HepG2 (cell line): ENCODE data around the gene TRMT1. TPM values are rescaled to one million over a fixed set of nuclear protein-coding genes. Genes with fewer than 3 reads are reported as not detected.

Source experiments
- CCAR2 ChIP-seq: fragments of 200-400 bp; formaldehyde crosslinking; optimal IDR thresholded peaks from 2 replicates; pipeline ENCODE3; 2018; ENCODE audit warnings: low read depth, mild to moderate bottlenecking, low read length, moderate library complexity
- CCDC6 ChIP-seq: sonication (generic); formaldehyde crosslinking; IDR thresholded peaks from 2 replicates; pipeline ENCODE4 v1.8.1; 2022; ENCODE audit warnings: mild to moderate bottlenecking, missing genetic modification reagents, moderate library complexity
- CREB1 ChIP-seq, 2 experiments: fragments of 450-650 bp in 1 of 2; IDR thresholded peaks; 2 replicates each; pipeline ENCODE4 v1.6.1; 2016 to 2017; ENCODE audit warnings: control low read depth in 1 of 2, mild to moderate bottlenecking in 1 of 2, missing compliant biosample characterization in 1 of 2, missing genetic modification characterization in 1 of 2
- DPF2 ChIP-seq: sonication (generic); formaldehyde crosslinking; IDR thresholded peaks from 2 replicates; pipeline ENCODE4 v1.4.0; 2020; ENCODE audit warnings: mild to moderate bottlenecking, low read depth, missing genetic modification reagents, borderline replicate concordance
- E2F1 ChIP-seq: sonication (generic); formaldehyde crosslinking; IDR thresholded peaks from 2 replicates; pipeline ENCODE4 v1.5.0; 2020; ENCODE audit warnings: missing genetic modification reagents
- FOXO1 ChIP-seq: sonication (generic); formaldehyde crosslinking; IDR thresholded peaks from 2 replicates; pipeline ENCODE4 v1.4.0; 2020; ENCODE audit warnings: missing genetic modification reagents
- GFI1 ChIP-seq: sonication (generic); formaldehyde crosslinking; IDR thresholded peaks from 2 replicates; pipeline ENCODE4 v1.5.0; 2020; ENCODE audit warnings: missing genetic modification reagents, mild to moderate bottlenecking, borderline replicate concordance
- KDM3A ChIP-seq: IDR thresholded peaks from 2 replicates; pipeline ENCODE4 v1.6.1; 2018; ENCODE audit warnings: low read depth, missing compliant biosample characterization
- RNF219 ChIP-seq: sonication (generic); formaldehyde crosslinking; IDR thresholded peaks from 2 replicates; pipeline ENCODE4 v1.5.0; 2020; ENCODE audit warnings: mild to moderate bottlenecking, missing genetic modification reagents
- ZNF251 ChIP-seq: sonication (generic); formaldehyde crosslinking; IDR thresholded peaks from 2 replicates; pipeline ENCODE4 v1.9.0; 2021; ENCODE audit warnings: mild to moderate bottlenecking, missing genetic modification reagents
- ZNF337 ChIP-seq: sonication (generic); formaldehyde crosslinking; IDR thresholded peaks from 2 replicates; pipeline ENCODE4 v1.5.1; 2020; ENCODE audit warnings: missing genetic modification reagents, low read depth, mild to moderate bottlenecking, borderline replicate concordance
- ZNF577 ChIP-seq: sonication (generic); formaldehyde crosslinking; IDR thresholded peaks from 2 replicates; pipeline ENCODE4 v1.4.0; 2020; ENCODE audit warnings: mild to moderate bottlenecking, low read depth, missing genetic modification reagents, borderline replicate concordance
- polyA plus RNA-seq, 8 experiments: library from polyadenylated mRNA; depleted of rRNA in 3 of 8; stranded (reverse) in 7 of 8; unstranded in 1 of 8; fragments of >200 nt; fragmentation: Illumina TruSeq in 4 of 8; extraction: Trizol in 4 of 8; gene quantifications; 2 replicates each; pipeline versions ENCODE4 v1.2.1 to v1.2.3, GENCODE V29; 2011 to 2016; ENCODE audit warnings: low read depth in 4 of 8, missing spikeins in 1 of 8, mixed read lengths in 1 of 8; ENCODE audit not compliant: insufficient read depth in 1 of 8
- total RNA-seq, 5 experiments: library from RNA; depleted of rRNA; stranded (reverse); fragments of >200 nt; fragmentation: Illumina TruSeq; extraction: Trizol; gene quantifications; 2 replicates each; pipeline ENCODE4 v1.2.3, GENCODE V29; 2016; ENCODE audit warnings: low read depth in 1 of 5
- TF ChIP-seq, protein P1 (sequence below): sonication (generic); formaldehyde crosslinking; IDR thresholded peaks from 2 replicates; pipeline ENCODE4 v1.4.0; 2020; ENCODE audit warnings: missing genetic modification reagents
- TF ChIP-seq, protein P2 (sequence below): sonication (generic); formaldehyde crosslinking; IDR thresholded peaks from 2 replicates; pipeline ENCODE4 v1.4.0; 2020; ENCODE audit warnings: missing genetic modification reagents
- TF ChIP-seq, protein P3 (sequence below): sonication (generic); formaldehyde crosslinking; IDR thresholded peaks from 2 replicates; pipeline ENCODE4 v1.4.0; 2020; ENCODE audit warnings: missing genetic modification reagents, borderline replicate concordance

Gene TRMT1
- total and polyA plus RNA-seq, 2 of the 13 experiments (the other 11 are each of a cell fraction or from before 2014, with no cell fraction given), result 35.5 to 44.1 TPM

- TF ChIP-seq ZNF251 (CRISPR knock-in tag) (no peak), E2F1 (CRISPR knock-in tag) (peak; percentile 70), GFI1 (CRISPR knock-in tag) (no peak), RNF219 (CRISPR knock-in tag) (no peak), CCDC6 (no peak; the same call in 1 of the 2 replicates), ZNF577 (CRISPR knock-in tag) (no peak), DPF2 (CRISPR knock-in tag) (no peak), CREB1 (IDR thresholded peaks at IDR 0.05) (peak; percentile 100), CREB1 (CRISPR knock-in tag; IDR thresholded peaks at IDR 0.05) (peak; percentile 96), CCAR2 (no peak), ZNF337 (CRISPR knock-in tag) (no peak), KDM3A (CRISPR knock-in tag) (0 out of 2 replicates have a peak, but pooled peaks have one; percentile 19), FOXO1 (CRISPR knock-in tag) (0 out of 2 replicates have a peak, but pooled peaks have one; percentile 26)
- TF ChIP-seq, protein P1, sequence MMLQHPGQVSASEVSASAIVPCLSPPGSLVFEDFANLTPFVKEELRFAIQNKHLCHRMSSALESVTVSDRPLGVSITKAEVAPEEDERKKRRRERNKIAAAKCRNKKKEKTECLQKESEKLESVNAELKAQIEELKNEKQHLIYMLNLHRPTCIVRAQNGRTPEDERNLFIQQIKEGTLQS (CRISPR knock-in tag), result peak; percentile 37; the same call in 1 of the 2 replicates
- TF ChIP-seq, protein P2, sequence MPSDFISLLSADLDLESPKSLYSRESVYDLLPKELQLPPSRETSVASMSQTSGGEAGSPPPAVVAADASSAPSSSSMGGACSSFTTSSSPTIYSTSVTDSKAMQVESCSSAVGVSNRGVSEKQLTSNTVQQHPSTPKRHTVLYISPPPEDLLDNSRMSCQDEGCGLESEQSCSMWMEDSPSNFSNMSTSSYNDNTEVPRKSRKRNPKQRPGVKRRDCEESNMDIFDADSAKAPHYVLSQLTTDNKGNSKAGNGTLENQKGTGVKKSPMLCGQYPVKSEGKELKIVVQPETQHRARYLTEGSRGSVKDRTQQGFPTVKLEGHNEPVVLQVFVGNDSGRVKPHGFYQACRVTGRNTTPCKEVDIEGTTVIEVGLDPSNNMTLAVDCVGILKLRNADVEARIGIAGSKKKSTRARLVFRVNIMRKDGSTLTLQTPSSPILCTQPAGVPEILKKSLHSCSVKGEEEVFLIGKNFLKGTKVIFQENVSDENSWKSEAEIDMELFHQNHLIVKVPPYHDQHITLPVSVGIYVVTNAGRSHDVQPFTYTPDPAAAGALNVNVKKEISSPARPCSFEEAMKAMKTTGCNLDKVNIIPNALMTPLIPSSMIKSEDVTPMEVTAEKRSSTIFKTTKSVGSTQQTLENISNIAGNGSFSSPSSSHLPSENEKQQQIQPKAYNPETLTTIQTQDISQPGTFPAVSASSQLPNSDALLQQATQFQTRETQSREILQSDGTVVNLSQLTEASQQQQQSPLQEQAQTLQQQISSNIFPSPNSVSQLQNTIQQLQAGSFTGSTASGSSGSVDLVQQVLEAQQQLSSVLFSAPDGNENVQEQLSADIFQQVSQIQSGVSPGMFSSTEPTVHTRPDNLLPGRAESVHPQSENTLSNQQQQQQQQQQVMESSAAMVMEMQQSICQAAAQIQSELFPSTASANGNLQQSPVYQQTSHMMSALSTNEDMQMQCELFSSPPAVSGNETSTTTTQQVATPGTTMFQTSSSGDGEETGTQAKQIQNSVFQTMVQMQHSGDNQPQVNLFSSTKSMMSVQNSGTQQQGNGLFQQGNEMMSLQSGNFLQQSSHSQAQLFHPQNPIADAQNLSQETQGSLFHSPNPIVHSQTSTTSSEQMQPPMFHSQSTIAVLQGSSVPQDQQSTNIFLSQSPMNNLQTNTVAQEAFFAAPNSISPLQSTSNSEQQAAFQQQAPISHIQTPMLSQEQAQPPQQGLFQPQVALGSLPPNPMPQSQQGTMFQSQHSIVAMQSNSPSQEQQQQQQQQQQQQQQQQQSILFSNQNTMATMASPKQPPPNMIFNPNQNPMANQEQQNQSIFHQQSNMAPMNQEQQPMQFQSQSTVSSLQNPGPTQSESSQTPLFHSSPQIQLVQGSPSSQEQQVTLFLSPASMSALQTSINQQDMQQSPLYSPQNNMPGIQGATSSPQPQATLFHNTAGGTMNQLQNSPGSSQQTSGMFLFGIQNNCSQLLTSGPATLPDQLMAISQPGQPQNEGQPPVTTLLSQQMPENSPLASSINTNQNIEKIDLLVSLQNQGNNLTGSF (CRISPR knock-in tag), result 0 out of 2 replicates have a peak, but pooled peaks have one; percentile 70
- TF ChIP-seq, protein P3, sequence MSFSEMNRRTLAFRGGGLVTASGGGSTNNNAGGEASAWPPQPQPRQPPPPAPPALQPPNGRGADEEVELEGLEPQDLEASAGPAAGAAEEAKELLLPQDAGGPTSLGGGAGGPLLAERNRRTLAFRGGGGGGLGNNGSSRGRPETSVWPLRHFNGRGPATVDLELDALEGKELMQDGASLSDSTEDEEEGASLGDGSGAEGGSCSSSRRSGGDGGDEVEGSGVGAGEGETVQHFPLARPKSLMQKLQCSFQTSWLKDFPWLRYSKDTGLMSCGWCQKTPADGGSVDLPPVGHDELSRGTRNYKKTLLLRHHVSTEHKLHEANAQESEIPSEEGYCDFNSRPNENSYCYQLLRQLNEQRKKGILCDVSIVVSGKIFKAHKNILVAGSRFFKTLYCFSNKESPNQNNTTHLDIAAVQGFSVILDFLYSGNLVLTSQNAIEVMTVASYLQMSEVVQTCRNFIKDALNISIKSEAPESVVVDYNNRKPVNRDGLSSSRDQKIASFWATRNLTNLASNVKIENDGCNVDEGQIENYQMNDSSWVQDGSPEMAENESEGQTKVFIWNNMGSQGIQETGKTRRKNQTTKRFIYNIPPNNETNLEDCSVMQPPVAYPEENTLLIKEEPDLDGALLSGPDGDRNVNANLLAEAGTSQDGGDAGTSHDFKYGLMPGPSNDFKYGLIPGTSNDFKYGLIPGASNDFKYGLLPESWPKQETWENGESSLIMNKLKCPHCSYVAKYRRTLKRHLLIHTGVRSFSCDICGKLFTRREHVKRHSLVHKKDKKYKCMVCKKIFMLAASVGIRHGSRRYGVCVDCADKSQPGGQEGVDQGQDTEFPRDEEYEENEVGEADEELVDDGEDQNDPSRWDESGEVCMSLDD (CRISPR knock-in tag), result peak; percentile 46; the same call in 1 of the 2 replicates
These were observed 36.5 kb upstream of the TRMT1 start (continued) for GRCh38 chr19:13152974-13153568.
